Small intestine (tissue), 7 donors: ENCODE results near the gene PKLR. TPM values are rescaled to one million over a fixed set of nuclear protein-coding genes. Genes with fewer than 3 reads are reported as not detected.

ENCODE experiments used
- DNase-seq, 2 donors: peaks; one replicate each; pipeline versions ENCODE4 v3.0.0 to v3.0.0-alpha.2; 2013
- FAIRE-seq: peaks from 2 replicates; lab custom pipeline; 2012; peaks lifted over from hg19 to GRCh38; lab: Jason Lieb, UNC
- H3K27ac ChIP-seq, 3 donors: one replicate each; pipeline ENCODE4 v1.5.1; 2013; ENCODE audit warnings: low read length in 2 of 3, mild to moderate bottlenecking in 2 of 3, control low read depth in 1 of 3, inconsistent platforms in 1 of 3, low read depth in 1 of 3, moderate library complexity in 1 of 3
- H3K27me3 ChIP-seq, 3 donors: one replicate each; pipeline ENCODE4 v1.6.1; 2013; ENCODE audit warnings: low read length in 3 of 3, inconsistent platforms in 1 of 3; ENCODE audit not compliant: control insufficient read depth in 3 of 3, insufficient read depth in 3 of 3
- H3K36me3 ChIP-seq, 3 donors: one replicate each; pipeline ENCODE4 v1.6.1; 2013; ENCODE audit warnings: low read length in 3 of 3, inconsistent platforms in 1 of 3, low read depth in 1 of 3, mild to moderate bottlenecking in 1 of 3, moderate library complexity in 1 of 3; ENCODE audit not compliant: control insufficient read depth in 3 of 3, insufficient read depth in 2 of 3
- H3K4me1 ChIP-seq, 3 donors: one replicate each; pipeline ENCODE4 v1.6.1; 2013; ENCODE audit warnings: low read length in 2 of 3, inconsistent platforms in 1 of 3, low read depth in 1 of 3, mild to moderate bottlenecking in 1 of 3, moderate library complexity in 1 of 3; ENCODE audit not compliant: control insufficient read depth in 3 of 3, insufficient read depth in 2 of 3
- H3K4me3 ChIP-seq, 3 donors: one replicate each; pipeline ENCODE4 v1.5.1; 2013; ENCODE audit warnings: low read length in 3 of 3, control low read depth in 1 of 3, inconsistent platforms in 1 of 3, low read depth in 1 of 3, mild to moderate bottlenecking in 1 of 3, moderate library complexity in 1 of 3
- H3K9me3 ChIP-seq, 2 donors: one replicate each; pipeline ENCODE4 v1.6.1; 2013; ENCODE audit warnings: low read depth in 1 of 2, low read length in 1 of 2; ENCODE audit not compliant: control insufficient read depth in 2 of 2, insufficient read depth in 1 of 2
- WGBS, 3 donors: extraction: QIAGEN DNeasy Blood & Tissue Kit; methylation state at CpG; one replicate each; pipeline ENCODE4 v1.1.7; 2013; 5-methylcytosine and 5-hydroxymethylcytosine counted together
- polyA plus RNA-seq, 4 donors: library from polyadenylated mRNA; stranded (reverse) in 3 of 4; unstranded in 1 of 4; fragments of 200-250 nt in 3 of 4; fragments of 120-200 nt in 1 of 4; gene quantifications; one replicate each; pipeline versions ENCODE4 v1.2.1 to v1.2.3, GENCODE V29; 2013
- donor health status: healthy with polysubstance abuse.
- donor health status: control.
- donor health status: control.
- donor health status: Bipolar disorder and iron deficiency.
- donor health status: healthy.

PKLR gene
- polyA plus RNA-seq, 4 donors = 3.8 to 69.0 (median 7.4) TPM

GRCh38 chr1:155326020-155326526 lies 24.8 kb upstream of the PKLR start:
- DNase-seq (no peak), FAIRE-seq (no peak)
- Histone ChIP-seq H3K4me3 (no peak overlapping the region), H3K27me3 (no peaks in the 10 kb centered on the region), H3K36me3 (peaks cover 6 to 53% (median 7%) of the 10 kb centered on the region in 3 donors), H3K9me3 (no peaks in the 10 kb centered on the region), H3K27ac (no peak overlapping the region), H3K4me1 (peaks cover 0 to 23% (median 7%) of the 10 kb centered on the region in 3 donors)
- WGBS, 3 donors = 79 to 91% (median 81%) methylated on average over 6 of the region's 6 CpGs

GRCh38 chr1:155325603-155325893 lies 24.3 kb upstream of the PKLR start:
- 10 to 52% (median 15%) methylated on average over 6 of the region's 6 CpGs for WGBS, 3 donors
- FAIRE-seq = no peak

GRCh38 chr1:155324717-155325602 lies 23.7 kb upstream of the PKLR start:
- FAIRE-seq (no peak), DNase-seq (peak; percentile 71 to 84)
- peaks cover 1 to 48% (median 3%) of the 10 kb centered on the region in 3 donors for H3K36me3 ChIP-seq
- H3K27ac ChIP-seq = peak overlapping the region; percentile 76 to 98 (median 77)
- no peaks in the 10 kb centered on the region for H3K9me3 ChIP-seq
- peaks cover 0 to 30% (median 7%) of the 10 kb centered on the region in 3 donors for H3K4me1 ChIP-seq
- H3K4me3 ChIP-seq = peak overlapping the region; percentile 82 to 93 (median 87)
- WGBS, 3 donors = 3 to 13% (median 9%) methylated on average over 47 to 59 of the region's 59 CpGs
- H3K27me3 ChIP-seq = no peaks in the 10 kb centered on the region

More at GRCh38 chr1:155325603-155325893, 24.3 kb upstream of the PKLR start:
- DNase-seq = no peak
- peaks cover 6 to 50% (median 7%) of the 10 kb centered on the region in 3 donors for H3K36me3 ChIP-seq
- peaks cover 0 to 24% (median 7%) of the 10 kb centered on the region in 3 donors for H3K4me1 ChIP-seq
- no peaks in the 10 kb centered on the region for H3K27me3 ChIP-seq
- no peaks in the 10 kb centered on the region for H3K9me3 ChIP-seq
- peak overlapping the region; percentile 82 to 93 (median 87) for H3K4me3 ChIP-seq
- H3K27ac ChIP-seq = peak overlapping the region in 2 of 3 donors; percentile 77 to 98

GRCh38 chr1:155324037-155324716 lies 22.9 kb upstream of the PKLR start:
- Histone ChIP-seq H3K4me1 (peaks cover 0 to 35% (median 7%) of the 10 kb centered on the region in 3 donors), H3K4me3 (peak overlapping the region; percentile 82 to 93 (median 87)), H3K27ac (peak overlapping the region; percentile 80 to 98 (median 97)), H3K9me3 (no peaks in the 10 kb centered on the region), H3K36me3 (peaks cover 0 to 50% (median 3%) of the 10 kb centered on the region in 3 donors), H3K27me3 (no peaks in the 10 kb centered on the region)
- DNase-seq (peak; percentile 97 to 99), FAIRE-seq (no peak)
- WGBS, 3 donors = 0% methylated on average over 33 to 44 of the region's 44 CpGs

GRCh38 chr1:155323729-155324036 lies 22.4 kb upstream of the PKLR start:
- Histone ChIP-seq H3K27ac (peak overlapping the region; percentile 80 to 98 (median 97)), H3K4me1 (peaks cover 0 to 35% (median 7%) of the 10 kb centered on the region in 3 donors), H3K36me3 (peaks cover 0 to 48% (median 3%) of the 10 kb centered on the region in 3 donors), H3K4me3 (peak overlapping the region; percentile 82 to 93 (median 87)), H3K9me3 (no peaks in the 10 kb centered on the region), H3K27me3 (no peaks in the 10 kb centered on the region)
- DNase-seq (peak; percentile 94 to 96), FAIRE-seq (no peak)
- 0% methylated on average over 22 to 29 of the region's 29 CpGs for WGBS, 3 donors

- H3K27ac ChIP-seq = peak overlapping the region; percentile 91 to 98 (median 97)
- no peak for FAIRE-seq
Observed at GRCh38 chr1:155322953-155323728, 21.9 kb upstream of the PKLR start.

GRCh38 chr1:155322571-155322952 lies 21.3 kb upstream of the PKLR start:
- H3K4me1 ChIP-seq = peaks cover 0 to 43% (median 7%) of the 10 kb centered on the region in 3 donors
- H3K36me3 ChIP-seq = peaks cover 0 to 47% (median under 1%) of the 10 kb centered on the region in 3 donors

More at GRCh38 chr1:155322953-155323728, 21.9 kb upstream of the PKLR start:
- Histone ChIP-seq H3K9me3 (no peaks in the 10 kb centered on the region), H3K4me1 (peaks cover 0 to 38% (median 7%) of the 10 kb centered on the region in 3 donors), H3K36me3 (peaks cover 0 to 49% (median 3%) of the 10 kb centered on the region in 3 donors), H3K4me3 (peak overlapping the region; percentile 82 to 93 (median 87)), H3K27me3 (no peaks in the 10 kb centered on the region)
- WGBS, 3 donors = 0 to 1% (median 1%) methylated on average over 27 to 58 of the region's 58 CpGs
- DNase-seq = peak; percentile 84 to 95

More at GRCh38 chr1:155322571-155322952, 21.3 kb upstream of the PKLR start:
- Histone ChIP-seq H3K4me3 (peak overlapping the region; percentile 40 to 93 (median 87)), H3K27me3 (no peaks in the 10 kb centered on the region), H3K27ac (peak overlapping the region in 2 of 3 donors; percentile 97 to 98), H3K9me3 (no peaks in the 10 kb centered on the region)
- no peak for FAIRE-seq
- DNase-seq = peak in 1 of 2 donors; percentile 54
- 1 to 2% (median 1%) methylated on average over 27 to 28 of the region's 28 CpGs for WGBS, 3 donors
